Muscle layer of duodenum (tissue), 2 donors: ENCODE measurements around the gene CLMN.
"Not testable (repeated sequence)": the region's sequence is repeated elsewhere in the genome, so short reads cannot be mapped to it uniquely, and the experiment has no call there.

Experiments used
- H3K27ac ChIP-seq: one replicate; pipeline ENCODE4 v1.7.0; 2013; ENCODE audit warnings: mild to moderate bottlenecking, low read length
- H3K27me3 ChIP-seq: one replicate; pipeline ENCODE4 v1.7.0; 2013; ENCODE audit warnings: low read depth, mild to moderate bottlenecking, control low read depth, low read length
- H3K36me3 ChIP-seq, 2 donors: one replicate each; pipeline ENCODE4 v1.7.0; 2013; ENCODE audit warnings: low read length in 2 of 2, control low read depth in 1 of 2, mild to moderate bottlenecking in 1 of 2; ENCODE audit not compliant: insufficient read depth in 2 of 2, control insufficient read depth in 1 of 2
- H3K4me1 ChIP-seq, 2 donors: one replicate each; pipeline ENCODE4 v1.7.0; 2013; ENCODE audit warnings: low read length in 2 of 2, mild to moderate bottlenecking in 2 of 2, control low read depth in 1 of 2, moderate library complexity in 1 of 2; ENCODE audit not compliant: insufficient read depth in 2 of 2, control insufficient read depth in 1 of 2
- H3K4me3 ChIP-seq, 2 donors: one replicate each; pipeline ENCODE4 v1.7.0; 2013; ENCODE audit warnings: low read length in 2 of 2, low read depth in 1 of 2, mild to moderate bottlenecking in 1 of 2
- H3K9me3 ChIP-seq, 2 donors: one replicate each; pipeline ENCODE4 v1.7.0; 2013; ENCODE audit warnings: low read length in 2 of 2, control low read depth in 1 of 2, mild to moderate bottlenecking in 1 of 2; ENCODE audit not compliant: control insufficient read depth in 1 of 2
- donor health status: healthy.

CLMN gene

DNA sequence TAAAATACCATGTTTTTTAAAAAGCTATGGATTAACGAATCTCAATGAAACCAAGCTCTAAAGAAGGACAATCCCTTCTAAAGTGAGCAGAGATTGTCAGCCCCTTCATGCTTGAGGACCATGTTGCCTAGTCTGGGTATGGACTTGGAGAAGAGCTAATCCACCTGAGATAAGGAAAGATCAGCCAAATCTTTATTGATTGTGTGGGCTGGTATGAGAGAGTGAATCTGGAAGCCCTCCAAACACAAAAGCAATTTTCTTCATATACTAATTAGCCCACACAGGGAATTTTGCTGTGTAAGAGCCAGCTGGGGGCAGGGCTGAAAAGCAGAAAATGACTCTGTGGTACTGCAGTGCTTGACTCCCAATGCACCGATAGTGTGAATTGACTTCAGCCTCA, 115.0 kb downstream of the CLMN start:
- Histone ChIP-seq H3K4me3 (no peak overlapping the region), H3K36me3 (peaks cover 7 to 11% of the 10 kb centered on the region in 2 donors), H3K27ac (no peak overlapping the region), H3K27me3 (no peaks in the 10 kb centered on the region), H3K4me1 (no peaks in the 10 kb centered on the region), H3K9me3 (peaks cover 5 to 8% of the 10 kb centered on the region in 2 donors)

DNA sequence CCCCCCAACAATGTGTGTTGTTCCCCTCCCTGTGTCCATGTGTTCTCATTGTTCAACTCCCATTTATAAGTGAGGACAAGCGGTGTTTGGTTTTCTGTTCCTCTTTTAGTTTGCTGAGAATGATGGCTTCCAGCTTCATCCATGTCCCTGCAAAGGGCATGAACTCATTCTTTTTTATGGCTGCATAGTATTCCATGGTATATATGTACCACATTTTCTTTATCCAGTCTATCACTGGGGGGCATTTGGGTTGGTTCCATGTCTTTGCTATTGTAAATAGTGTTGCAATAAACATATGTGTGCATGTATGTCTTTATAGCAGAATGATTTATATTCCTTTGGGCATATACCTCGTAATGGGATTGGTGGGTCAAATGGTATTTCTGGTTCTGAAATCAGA, 118.0 kb downstream of the CLMN start:
- H3K9me3 ChIP-seq, H3K4me1 ChIP-seq, H3K4me3 ChIP-seq, H3K27me3 ChIP-seq, H3K27ac ChIP-seq: not testable (repeated sequence)
- peaks cover 7 to 11% of the 10 kb centered on the region in 2 donors for H3K36me3 ChIP-seq

DNA sequence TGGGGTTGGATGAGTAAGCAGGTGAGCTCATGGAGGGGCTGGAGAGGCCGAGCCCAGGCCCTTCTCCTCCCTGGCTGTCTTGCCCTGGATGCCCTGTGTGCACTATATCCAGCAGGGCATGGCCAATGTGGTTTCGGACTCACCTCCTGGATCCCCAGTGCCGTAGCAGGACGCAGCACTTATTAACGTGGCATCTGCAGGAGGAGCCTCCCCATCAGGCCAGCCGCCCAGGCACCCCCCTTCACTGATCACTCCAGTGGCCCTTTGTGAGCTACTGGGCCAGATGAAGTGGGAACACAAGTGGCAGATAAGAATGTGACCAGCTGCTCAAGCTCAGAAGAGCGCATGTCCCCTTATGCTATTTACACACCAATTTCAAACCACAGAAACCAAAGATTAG, 119.3 kb downstream of the CLMN start:
- Histone ChIP-seq H3K27me3 (no peaks in the 10 kb centered on the region), H3K27ac (no peak overlapping the region), H3K4me1 (no peaks in the 10 kb centered on the region), H3K4me3 (no peak overlapping the region), H3K36me3 (peaks cover 7 to 11% of the 10 kb centered on the region in 2 donors), H3K9me3 (peaks cover 5 to 8% of the 10 kb centered on the region in 2 donors)

DNA sequence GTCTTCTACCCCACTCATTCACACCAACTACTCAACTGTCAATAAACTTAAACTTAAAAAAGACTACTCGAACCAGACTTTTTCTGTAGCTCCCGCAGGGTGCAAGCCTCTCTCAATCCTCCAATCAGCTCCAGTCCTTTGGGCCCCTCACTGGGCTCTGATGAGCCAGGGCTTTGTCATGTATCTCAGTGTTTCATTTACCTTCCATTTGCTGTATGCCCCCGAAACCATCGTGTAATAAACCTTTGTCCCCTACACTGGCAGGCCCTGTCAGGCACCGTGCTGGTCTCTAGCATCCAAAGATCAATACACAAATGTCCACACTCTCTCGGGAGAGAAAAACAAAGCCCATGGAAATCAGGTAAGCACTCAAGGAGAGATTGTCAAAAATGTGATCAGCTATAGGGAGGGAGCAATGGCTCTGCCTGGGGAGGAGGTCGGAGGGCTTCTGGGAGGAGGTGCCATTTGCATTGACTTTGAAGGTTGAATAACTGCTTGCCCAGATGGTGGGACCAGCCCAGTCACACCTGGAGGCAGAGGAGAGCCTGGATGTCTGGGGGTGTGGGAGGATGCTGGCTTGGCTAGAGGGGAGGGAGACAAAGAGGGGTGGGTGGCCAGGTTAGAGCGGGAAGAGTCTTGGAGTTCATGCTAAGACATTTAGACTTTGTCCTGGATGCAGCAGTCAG, 120.3 kb downstream of the CLMN start:
- Histone ChIP-seq H3K9me3 (no peaks in the 10 kb centered on the region), H3K4me1 (no peaks in the 10 kb centered on the region), H3K36me3 (peaks cover 7% of the 10 kb centered on the region in 2 donors), H3K27ac (no peak overlapping the region), H3K27me3 (no peaks in the 10 kb centered on the region), H3K4me3 (no peak overlapping the region)

DNA sequence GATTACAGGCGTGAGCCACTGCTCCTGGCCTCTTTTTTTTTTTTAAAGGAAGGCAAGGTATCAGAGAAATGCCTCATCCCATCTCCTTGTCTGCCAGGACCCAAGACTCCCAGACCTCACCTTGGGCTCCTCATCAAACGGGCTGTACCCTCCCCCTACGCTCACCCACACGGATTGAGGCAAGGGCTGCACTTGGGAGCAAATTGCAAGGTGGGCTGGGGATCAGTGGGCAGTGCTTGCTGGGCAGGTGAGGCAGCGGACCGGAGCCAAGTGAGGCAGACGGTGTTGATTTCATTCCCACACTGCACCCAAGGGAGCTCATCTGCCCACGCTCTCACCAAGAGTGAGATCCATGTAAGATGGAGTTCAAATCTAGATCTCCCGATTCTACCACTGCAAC, 121.4 kb downstream of the CLMN start:
- no peak overlapping the region for H3K4me3 ChIP-seq
- no peak overlapping the region for H3K27ac ChIP-seq
- no peaks in the 10 kb centered on the region for H3K9me3 ChIP-seq
- no peaks in the 10 kb centered on the region for H3K27me3 ChIP-seq
- H3K4me1 ChIP-seq = no peaks in the 10 kb centered on the region
- no peaks in the 10 kb centered on the region for H3K36me3 ChIP-seq

DNA sequence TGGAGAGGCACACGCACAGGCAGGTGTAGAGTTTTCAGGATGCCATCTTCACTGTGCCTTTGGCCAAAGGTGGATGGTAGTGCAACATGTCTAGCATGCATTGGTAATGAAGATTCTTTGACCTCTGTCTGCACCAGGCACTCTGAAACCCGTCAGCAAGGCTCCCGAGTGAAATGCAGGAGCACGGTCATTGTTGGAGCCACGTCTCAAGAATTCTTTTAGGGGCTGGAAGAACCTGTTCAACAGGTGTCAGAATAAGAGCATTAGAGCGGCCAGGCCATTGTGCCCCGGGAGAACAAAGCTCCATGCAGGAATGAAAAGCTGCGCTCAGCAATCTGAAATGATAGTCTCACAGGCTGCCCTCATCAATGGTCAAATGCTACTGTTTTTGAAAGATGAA, 122.2 kb downstream of the CLMN start:
- Histone ChIP-seq H3K36me3 (no peaks in the 10 kb centered on the region), H3K9me3 (no peaks in the 10 kb centered on the region), H3K27ac (no peak overlapping the region), H3K4me1 (no peaks in the 10 kb centered on the region), H3K27me3 (no peaks in the 10 kb centered on the region), H3K4me3 (no peak overlapping the region)

DNA sequence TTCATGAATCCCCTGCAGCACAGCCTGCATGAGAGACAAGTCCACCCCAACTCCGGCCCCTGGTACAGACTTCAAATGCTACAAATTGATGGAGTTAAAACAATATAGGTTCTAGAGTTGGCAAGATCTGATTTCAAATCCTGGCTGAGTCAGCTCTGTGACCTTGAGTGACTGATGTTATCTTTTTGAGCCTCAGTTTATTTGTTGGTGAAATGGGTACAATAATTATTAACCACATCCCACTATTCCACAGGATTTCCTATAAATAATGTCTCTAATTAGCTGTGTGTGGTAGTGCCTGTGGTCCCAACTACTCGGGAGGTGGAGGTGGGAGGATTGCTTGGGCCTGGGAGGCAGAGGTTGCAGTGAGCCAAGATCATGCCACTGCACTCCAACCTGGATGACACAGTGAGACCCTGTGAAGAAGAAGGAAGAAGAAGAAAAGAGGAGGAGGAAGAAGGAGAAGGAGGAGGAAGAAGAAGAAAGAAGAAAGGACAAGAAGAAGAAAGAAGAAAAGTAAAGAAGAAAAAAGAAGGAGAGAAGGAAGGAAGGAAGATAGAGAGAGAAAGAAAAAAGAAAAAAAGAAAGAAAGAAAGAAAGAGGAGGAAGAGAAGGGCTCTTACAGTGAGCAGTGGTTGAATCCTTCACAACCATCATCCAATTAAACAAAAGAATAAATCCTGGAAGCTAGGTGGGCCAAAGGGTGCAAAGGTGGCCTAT, 122.7 kb downstream of the CLMN start:
- Histone ChIP-seq H3K27ac (no peak overlapping the region), H3K9me3 (no peaks in the 10 kb centered on the region), H3K4me3 (no peak overlapping the region), H3K4me1 (no peaks in the 10 kb centered on the region), H3K36me3 (no peaks in the 10 kb centered on the region), H3K27me3 (no peaks in the 10 kb centered on the region)

DNA sequence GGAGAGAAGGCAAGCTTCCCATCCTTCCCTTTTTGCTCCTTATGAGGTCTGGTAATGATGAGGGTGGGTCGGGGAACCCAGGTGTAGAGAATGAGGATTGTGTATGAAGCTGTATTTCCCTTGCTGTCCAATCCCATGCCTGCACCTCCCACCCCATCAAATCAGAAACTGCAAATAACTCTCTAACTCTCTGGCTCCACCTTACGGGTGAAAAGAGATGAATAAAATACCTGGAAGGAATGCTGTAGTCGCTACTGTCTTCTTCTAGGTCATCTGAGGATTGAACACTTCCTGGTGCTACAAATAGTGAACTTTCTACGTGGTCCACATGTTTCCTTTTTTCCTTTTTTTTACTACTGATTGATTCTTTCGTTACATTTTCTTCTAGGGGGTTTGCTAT, 123.4 kb downstream of the CLMN start:
- Histone ChIP-seq H3K4me1 (no peaks in the 10 kb centered on the region), H3K36me3 (no peaks in the 10 kb centered on the region), H3K4me3 (no peak overlapping the region), H3K27me3 (no peaks in the 10 kb centered on the region), H3K9me3 (no peaks in the 10 kb centered on the region), H3K27ac (no peak overlapping the region)

DNA sequence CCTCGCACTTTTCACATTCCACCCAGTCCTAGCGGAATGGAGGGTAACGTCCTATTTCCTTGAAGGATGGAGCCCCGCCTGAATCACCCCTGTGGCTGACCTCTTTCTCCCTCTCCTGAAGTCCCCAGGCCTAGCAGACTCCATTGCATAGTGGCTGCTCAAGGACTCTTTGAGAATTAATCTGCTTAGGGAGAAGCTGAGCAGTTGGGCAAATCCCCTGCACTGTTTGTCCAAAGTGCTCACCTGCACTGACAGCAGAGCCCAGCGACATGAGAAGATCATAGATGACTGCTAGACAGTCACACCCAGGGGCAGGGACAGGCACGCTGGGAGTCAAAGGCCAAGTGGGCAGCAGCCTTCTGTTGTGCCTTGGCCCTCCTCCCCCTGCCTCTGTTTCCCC, 124.7 kb downstream of the CLMN start:
- Histone ChIP-seq H3K4me3 (no peak overlapping the region), H3K27me3 (no peaks in the 10 kb centered on the region), H3K4me1 (no peaks in the 10 kb centered on the region), H3K9me3 (no peaks in the 10 kb centered on the region), H3K27ac (no peak overlapping the region), H3K36me3 (no peaks in the 10 kb centered on the region)

DNA sequence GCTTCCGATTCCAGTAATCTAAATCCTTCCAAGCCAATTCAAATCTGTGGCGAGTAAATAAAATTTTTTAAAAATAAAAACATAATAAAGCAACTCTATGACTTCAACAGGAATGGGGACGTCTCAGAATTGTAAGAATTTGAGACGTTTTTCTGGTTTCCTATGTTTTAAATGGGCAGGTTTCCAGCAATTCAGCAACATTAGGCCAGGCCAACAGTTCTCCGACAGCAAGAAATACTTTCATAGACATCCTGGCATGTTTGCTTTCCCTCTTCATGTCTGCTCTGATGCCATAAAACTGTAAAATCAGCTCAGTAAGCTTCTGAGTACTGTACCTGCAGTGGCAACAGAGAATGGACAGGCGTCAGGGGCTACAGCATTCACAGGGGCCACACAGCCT, 126.6 kb downstream of the CLMN start:
- H3K27ac ChIP-seq = no peak overlapping the region
- no peak overlapping the region for H3K4me3 ChIP-seq
- no peaks in the 10 kb centered on the region for H3K27me3 ChIP-seq
- H3K9me3 ChIP-seq = no peaks in the 10 kb centered on the region
- H3K4me1 ChIP-seq = no peaks in the 10 kb centered on the region
- no peaks in the 10 kb centered on the region for H3K36me3 ChIP-seq

DNA sequence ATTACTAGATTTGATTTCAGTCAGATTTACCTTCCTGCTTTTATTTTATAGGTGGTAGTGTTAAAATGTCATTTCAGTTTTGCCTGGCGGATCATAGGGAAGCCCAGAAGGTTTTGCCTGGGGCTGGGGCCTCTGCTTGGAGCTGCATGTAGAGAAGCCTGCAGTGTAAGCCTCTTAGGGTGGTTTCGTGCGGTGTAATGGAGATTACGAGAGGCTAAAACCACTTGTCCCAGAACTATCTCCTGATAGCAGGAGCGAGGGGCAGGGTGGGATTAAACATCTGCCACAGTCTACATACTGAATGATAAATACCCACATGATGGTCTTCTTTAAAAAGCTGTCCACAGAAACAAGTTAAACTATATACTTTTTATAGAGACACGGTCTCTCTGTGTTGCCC, 127.4 kb downstream of the CLMN start:
- no peaks in the 10 kb centered on the region for H3K36me3 ChIP-seq
- no peaks in the 10 kb centered on the region for H3K27me3 ChIP-seq
- H3K9me3 ChIP-seq = no peaks in the 10 kb centered on the region
- no peak overlapping the region for H3K27ac ChIP-seq
- H3K4me1 ChIP-seq = no peaks in the 10 kb centered on the region
- H3K4me3 ChIP-seq = no peak overlapping the region
